Measurements from ENCODE around the gene RAD51B.

RAD51B gene

DNA sequence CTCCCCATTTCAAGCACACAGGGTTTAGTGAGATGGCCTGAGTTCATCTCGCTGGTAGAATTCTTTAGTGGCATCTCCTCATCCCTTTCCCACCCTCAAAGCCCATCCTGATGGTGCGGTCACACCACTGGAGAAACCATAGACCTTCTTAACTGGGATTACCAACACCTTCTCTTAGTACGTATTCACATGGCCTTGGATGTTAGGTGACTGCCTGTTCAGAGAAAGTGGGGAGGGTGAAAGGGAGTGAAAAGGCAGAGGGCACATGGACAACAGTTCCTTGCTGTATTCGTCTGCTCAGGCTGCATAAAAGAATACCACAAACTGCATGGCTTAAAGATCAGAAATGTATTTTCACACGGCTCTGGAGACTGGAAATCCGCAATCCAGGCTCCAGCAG lies 667.2 kb downstream of the RAD51B start:
- DNase-seq (ENCODE audit: low read depth): no peak

DNA sequence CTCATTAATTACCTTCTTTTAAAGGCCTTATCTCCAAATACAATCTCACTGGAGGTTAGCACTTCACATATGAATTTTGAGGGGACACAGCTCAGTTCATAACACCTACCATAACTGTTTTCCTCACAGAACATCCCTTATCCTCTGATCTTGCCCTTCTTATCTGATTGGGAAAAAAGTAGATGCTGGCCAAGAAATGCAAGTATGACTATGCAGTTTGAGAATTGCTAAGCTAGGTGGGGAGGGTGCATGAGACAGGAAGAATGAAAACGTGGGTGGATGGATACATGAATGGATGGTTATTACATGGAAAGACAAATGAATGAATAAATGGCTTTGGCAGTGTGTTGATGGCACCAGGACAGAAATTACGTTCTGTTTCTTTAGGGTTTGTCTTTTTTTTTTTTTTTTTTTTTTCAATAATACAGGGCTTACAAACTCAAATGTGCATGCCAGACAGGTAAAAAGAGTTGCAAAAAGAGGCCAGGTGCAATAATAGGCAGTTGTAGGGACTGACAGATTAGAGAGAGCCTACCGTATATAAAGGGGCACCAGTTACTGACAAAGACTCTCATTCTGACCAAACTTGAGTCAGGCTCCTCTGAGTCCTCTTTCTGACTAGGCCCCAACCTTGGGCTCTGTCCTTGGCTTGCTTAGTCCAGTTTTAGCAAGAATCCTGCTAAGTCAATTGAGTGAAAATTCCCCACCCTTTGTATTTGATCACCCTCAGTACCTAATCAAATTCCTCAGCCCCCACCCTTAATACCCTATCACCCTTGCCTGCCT lies 668.4 kb downstream of the RAD51B start:
- DNase-seq (ENCODE audit: low read depth): no peak

DNA sequence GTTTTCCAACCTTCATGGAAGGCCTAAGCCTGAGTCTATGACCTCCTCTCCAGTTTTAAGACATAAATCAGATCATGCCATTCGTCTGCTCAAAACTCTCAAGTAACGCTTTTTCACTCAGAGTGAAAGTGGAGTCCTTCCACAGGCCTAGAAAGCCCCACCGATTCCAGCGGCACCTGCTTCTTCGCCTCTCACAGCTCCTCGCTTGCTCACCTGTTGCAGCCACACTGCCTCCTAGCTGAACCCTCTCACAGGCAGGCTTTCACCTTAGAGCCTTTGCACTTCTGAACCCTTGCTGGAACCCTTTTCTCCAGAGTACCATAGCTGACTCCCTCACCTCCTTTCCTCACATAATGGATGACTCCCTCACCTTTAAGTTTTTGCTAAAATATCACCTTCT lies 672.2 kb downstream of the RAD51B start:
- DNase-seq (ENCODE audit: low read depth): no peak

DNA sequence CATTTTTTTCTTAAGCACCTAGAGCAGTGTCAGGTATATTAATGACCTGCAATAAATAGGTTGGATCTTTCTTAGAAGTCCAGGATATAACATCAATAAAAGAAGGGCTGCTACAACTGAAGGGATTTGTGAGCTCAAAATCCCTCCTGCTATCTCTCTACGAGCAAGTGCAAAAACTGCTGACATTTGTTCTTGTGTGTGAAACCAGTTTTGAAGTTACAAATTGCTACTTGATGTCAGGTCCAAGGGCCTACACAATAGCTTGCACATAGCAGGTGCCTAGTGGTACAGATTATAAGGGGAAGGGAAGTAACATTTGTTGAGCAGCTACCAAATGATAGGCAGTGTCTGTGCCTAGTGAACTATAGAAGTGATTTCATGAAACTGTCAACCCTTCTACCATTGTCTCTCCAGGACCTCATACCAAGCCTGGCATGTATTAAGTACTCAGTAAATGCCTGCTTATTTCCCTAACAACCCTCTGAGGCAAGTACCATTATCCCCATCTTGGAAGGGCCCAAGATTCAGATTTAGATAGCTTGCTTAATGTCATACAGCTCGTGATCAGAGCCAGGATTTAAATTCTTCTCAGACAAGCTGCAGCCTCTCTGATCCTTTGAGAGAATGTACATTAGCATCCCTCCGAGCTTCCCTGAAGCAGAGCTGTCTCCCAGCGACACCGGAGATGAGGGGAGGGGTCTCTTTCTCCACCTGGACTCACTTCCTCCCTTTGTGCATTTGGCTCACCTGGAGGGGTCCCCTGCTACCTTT lies 673.0 kb downstream of the RAD51B start:
- no peak for DNase-seq (ENCODE audit: low read depth)

DNA sequence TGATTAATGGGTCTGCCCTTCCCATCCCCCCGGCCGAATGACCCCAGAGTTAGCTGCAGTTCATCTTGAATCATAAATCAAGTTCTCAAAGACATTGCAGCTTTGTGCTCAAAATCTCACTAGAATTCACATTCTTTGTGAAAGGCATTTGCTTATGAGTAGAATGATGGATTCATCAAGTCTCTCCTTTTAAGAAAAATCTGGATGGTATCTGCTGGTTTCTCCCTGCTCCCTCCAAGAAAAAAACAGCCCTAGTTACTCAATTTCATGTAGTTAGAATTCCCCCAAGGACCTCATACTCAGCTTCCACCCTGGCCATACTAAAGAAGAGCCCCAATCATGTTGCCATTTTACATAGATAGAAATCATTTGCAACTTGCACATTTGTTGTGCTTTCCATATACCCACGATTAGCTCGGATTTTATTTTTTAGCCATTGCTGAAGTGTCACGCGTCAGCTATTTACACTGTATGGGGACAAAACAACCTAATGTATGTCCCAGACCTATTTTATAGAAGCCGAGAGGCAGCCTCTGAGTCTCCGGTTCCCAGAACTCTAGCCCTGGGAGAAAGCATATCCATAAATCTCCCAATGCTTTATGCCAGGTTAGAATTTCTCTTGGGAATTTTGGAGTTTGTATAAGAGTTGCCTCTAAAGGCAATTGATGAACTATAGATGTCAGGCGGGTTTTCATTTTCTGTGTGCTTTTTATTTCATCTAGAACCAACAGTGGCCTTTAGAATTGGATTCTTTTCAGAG lies 673.8 kb downstream of the RAD51B start:
- no peak for DNase-seq (ENCODE audit: low read depth)

DNA sequence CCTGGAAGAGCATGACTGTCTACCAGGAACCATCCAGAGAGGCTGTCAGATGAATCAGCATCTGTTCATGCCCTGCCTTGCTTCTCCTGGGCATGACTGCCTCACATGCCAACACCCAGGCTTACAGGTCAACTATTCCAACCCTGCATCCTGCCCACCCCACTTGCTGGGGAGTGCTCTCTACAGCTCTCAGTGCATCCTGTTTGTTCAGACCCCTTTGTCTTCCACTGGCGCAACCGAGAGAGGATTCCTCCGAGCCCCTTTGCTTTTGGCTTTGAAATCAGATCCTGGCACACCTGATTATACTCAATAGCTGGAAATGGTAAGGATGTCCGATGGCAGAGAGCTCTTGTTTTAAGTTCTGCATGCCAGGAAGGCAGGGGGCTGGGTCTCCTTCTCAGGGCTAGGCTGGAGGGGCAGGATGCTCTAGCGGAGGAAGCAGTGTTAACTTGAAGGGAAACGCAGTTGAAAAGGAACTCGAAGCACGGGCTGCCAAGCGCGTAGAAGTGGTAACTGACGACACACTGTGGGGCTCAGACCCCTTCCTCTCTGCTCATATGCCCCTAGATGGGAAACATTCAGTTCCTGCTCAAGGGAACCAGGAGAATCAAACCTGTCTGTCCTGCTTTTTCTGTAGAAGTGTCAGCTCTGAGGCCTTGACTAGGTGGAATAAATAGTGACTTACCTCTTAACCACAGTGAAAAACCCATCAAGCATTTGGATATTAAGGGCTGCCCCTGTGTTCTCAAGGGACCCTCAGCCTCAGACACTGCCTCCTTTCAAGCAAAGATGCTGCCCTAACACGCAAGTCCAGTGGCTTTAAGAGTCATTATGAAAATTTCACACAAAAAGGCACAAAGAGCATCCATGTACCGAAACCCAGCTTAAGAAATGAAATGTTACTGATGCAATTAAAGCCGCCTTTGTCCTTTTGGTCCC lies 675.8 kb downstream of the RAD51B start:
- no peak for DNase-seq (ENCODE audit: low read depth)

DNA sequence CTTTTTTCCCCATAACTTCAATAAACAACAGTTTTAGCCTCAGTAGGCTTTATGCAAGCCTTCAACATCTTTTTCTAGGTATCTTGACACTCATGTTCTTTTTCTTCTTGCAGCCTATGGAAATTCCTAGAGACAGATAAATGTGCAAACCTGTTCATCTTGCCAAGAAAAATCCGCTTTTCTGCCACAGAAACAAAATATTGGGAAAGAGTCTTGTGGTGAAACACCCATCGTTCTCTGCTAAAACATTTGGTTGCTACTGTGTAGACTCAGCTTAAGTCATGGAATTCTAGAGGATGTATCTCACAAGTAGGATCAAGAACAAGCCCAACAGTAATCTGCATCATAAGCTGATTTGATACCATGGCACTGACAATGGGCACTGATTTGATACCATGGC lies 677.4 kb downstream of the RAD51B start:
- no peak for DNase-seq (ENCODE audit: low read depth)

DNA sequence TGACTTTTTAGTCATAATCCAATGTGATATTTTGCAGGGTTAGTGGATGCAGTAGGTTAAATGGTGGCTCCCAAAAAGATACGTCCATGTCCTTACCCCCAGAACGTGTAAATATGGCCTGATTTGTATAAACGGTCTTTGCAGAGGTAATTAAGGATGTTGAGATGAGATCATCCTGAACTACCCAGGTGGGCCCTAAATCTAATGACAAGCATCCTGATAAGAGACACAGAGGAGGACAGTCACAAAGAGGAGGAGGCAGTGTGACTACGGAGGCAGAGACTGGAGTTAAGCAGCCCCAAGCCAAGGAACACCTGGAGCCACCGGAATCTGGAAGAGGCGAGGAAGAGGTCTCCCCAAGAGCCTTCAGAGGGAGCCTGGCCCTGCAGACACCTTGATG lies 679.9 kb downstream of the RAD51B start:
- DNase-seq (ENCODE audit: low read depth): no peak

DNA sequence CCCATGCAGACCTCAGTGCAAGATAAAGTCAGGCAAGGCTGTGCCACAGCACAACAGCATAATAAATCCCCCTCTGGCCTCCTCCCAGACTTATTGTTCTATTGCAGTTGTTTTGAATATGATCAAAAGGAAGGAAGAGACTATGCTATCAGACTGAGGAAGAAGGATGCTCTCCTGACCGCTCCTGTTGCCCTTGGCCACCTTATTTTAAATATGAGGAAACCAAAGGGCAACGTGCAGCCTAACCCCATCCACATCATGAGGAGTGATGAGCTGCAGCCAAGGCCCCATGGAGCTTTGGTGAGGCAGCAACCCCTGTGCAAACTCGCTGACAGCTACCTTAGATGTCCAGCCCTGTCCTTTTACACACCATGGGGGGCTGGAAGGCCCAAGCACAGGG lies 681.6 kb downstream of the RAD51B start:
- no peak for DNase-seq (ENCODE audit: low read depth)

DNA sequence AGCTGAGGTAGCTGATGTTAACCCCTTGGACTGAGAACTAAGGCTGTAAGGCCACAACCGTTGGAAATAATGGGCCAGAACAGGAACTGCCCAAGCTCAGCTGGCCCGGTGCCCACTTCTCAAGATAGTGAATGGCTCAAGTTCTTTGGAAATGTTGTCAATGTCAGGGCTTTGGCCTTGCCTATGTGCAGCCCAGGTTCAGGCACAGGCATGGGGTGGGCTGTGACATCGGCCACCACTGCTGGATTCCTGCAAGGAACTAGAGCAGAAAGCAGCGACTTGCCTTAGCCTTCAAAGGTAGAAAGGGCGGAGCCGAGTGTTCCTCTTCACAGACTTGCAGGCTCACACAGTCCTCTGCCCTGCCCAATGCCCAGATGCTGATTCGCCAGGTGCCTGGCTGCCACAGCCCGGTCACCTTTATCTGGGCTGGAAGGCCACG lies 682.1 kb downstream of the RAD51B start:
- no peak for DNase-seq (ENCODE audit: low read depth)

DNA sequence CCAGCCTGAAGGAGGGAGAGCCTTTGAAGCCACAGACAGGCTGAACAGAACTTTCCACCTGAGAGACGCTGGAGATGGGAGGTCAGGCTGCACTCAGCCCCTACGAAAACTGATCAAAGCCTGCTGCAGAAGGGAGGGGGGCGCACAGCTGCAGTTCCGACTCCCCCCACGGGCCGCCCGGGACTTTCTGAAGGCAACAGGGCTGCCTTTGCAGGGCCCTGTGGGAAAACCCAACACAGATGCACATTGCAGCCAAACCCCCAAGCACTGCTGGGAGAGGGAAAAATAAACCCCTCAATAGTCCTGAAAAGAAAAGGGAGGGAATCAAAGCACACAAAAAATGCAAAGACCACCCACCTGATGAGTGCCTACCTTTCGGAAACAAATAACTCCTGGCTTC lies 682.7 kb downstream of the RAD51B start:
- no peak for DNase-seq (ENCODE audit: low read depth)

DNA sequence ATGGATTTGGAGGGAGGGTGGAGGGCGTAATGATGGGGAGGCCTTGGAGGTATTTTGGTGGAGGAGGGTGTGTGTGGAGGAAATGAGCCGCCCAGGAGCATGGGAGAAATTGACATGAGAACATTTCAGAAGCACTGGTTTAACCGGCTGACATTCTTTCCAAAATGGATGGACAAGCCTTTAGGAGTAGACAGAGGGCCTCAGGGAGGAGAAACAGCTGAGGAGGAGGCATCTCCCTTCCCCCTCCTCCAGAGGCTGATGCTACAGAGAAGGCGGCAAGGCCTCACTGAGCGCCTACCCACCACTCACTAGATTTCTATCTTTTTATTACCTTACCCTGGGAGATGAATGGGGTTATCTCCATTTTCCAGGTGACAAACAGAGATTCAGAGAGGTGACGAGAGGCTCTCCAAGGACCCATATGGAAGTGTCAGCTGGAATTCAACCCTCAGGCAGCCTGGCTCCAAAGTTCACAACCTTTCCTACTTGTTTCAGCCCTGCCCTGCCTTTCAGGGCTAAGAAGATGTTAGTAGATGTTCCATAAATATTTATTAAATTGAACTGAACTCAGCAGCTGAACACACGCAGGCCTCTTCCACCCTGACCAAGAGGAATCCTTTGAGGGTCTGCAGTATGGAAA lies 683.7 kb downstream of the RAD51B start:
- DNase-seq (ENCODE audit: low read depth): no peak

DNA sequence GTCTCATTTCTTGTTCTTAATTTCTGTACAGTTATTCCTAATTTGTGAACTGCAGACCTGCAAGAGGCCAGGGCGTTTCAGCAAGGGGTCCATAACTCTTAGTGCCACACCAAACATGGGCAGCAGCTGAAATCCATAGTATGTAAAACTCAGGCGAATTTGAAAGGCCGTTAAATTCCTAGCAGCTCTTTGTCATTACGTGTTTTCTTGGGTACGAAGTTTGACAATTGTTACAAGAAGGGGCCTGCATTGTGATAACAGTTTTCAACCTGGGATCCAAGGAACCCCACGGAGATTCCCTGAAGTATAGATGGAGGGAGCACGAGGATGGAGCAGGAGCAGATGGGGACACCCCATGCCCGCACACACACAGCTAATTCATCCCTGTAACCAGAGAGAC lies 685.3 kb downstream of the RAD51B start:
- no peak for DNase-seq (ENCODE audit: low read depth)

DNA sequence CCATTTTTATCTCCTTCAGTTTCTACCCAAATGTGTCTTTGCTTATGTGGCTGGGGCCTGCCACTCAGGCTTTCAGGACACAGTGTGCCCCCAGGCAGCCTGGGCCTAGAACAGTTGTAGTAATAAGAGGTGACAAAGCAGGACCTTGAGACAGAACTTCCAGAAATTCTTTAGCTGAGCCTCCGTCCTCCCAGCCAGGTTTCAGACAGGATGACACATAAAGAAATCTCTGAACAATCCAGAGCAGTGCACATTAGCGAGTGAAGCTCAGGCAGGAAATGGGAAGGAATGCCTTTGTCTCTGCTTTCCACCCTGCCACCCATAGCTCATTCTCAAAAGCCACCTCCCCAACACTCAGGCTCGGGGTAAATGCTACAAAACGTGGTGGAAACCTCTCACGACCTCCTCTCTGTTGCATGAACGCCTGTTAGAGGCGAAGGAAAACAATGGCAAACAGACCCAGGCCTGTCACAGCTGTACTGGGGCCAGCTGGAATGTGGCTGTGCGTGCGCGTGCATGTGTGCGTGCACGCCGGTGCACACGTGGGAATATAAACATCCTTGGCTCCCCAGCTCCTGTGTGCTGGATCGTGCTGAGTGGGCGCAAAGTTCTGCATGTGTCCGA lies 686.6 kb downstream of the RAD51B start:
- no peak for DNase-seq (ENCODE audit: low read depth)

DNA sequence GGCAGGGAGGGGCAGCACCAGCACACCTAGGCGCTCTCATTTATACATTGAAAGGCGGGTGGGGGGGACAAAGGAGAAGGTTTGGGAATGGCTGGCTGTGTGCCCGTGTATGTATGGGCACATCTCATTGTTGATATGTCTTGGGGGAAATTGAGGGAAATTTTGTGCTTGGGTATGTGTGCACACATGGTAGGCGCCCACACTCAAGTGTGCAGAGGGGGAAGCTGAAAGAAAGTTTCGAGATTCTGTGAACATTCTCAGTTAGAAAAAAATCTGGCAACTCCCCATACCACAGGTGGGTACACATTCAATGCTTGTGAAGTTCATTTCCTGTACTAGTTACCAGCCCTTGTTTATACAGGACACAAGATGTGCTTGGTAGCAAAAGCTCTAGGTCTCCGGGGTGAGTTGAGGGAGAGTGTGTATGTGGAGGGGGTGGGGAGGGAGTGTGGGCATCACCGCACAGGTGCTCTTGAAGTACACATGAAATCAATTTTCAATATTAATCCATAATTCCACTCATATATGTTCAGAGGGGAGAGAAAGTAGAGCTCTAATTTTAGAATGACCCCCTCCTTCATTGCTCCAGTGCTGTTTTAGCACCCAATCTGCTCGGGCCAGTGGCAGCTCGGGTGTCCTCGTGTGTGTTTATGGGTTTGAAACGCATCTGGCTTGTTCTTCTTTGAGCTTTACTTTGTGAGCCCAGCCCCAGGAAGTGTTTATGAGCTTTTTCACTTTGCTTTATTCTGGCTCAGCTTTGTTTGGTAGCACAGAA lies 687.3 kb downstream of the RAD51B start:
- DNase-seq (ENCODE audit: low read depth): no peak

DNA sequence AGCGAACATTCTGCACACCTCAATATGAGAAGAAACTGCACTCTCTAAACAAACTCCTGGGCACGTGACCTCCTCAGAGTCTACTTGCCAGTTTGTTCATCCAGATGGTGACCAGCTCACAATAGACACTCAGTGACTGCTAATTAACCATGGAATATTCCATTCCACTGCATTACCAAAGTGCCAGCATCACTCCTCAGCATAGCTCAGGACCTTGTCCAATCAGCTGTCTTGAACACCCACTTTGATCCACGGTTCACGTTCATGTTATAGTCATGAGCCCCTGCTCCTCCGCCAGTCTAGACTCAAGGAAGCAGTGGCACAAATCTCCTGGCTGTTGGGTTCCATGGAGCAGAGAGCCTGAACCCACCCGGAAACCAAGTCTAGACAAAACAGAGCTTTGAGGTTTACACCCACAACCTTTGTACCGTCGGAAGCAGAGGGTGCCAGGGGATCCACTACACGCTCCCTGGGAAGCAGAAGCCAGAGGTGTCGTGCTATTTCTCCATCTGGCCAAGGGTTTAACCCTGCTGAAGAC lies 688.0 kb downstream of the RAD51B start:
- DNase-seq (ENCODE audit: low read depth): no peak

DNA sequence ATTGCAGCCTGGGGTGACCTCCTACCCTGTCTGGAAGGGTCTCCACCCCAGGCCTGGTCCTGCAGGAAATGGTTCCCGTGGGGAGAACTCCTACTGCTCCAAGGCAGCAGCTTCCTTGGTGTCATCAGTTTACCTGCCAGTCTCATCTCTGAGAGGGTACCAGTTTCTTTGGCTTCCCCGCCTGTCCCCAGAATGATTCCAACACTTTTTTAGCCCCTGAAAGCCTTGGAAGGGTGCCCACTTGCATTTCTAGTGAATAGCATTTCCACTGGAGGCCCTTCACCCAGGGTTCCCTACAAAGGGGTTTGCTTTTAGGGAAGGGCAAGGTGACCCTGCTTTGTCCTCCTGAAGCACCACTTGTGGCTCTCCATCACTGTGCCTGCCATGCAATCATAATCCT lies 689.0 kb downstream of the RAD51B start:
- DNase-seq (ENCODE audit: low read depth): no peak

DNA sequence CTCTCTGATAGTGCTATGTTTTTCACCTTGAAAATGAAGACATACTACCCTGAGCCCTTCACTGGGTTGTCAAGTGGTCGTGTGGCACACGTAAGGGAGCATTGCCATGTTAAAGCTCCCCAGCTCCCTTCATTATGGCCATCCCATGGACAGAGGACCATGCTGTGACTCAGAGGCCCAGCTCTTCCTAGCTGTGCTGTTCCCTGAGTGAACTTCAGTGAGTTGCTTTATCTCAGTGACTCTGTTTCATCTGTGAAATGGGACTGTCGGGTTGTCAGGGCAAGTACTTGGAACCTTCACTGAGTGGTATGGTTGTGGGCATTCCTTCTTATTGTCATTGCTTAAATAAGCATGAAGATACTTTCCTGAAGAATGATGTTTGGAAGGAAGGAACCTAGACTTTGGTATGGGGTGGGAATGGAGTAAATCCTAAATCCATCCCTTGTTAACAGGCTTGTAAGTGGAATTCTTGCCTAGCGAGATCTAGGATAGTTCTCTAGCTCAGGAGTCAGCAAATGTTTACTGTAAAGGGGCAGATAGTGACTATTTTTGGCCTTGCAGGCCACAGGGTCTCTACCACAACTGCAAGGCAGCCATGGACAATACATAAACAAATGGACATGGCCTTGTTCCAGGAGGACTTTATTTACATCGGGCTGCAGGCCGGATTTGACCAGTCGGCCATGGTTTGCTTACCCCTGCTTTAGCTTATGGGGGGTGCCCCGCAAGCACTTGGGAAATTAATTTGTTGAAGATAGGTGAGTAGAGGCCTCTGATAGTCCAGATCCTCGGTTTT lies 689.8 kb downstream of the RAD51B start:
- DNase-seq (ENCODE audit: low read depth): no peak
